Activated CD8-positive, alpha-beta memory T cell treated with anti-CD3 and anti-CD28 coated beads for 48 hours (primary cell): Measurements from ENCODE around the gene ATXN1.
"Not testable (repeated sequence)": the region's sequence is repeated elsewhere in the genome, so short reads cannot be mapped to it uniquely, and the experiment has no call there.

Experiments used
- DNase-seq, 3 experiments: peaks; one replicate each; pipeline ENCODE4 v3.0.0-alpha.2; 2020; ENCODE audit warnings: low read depth in 2 of 3, low spot score in 2 of 3

ATXN1 gene

GRCh38 chr6:16464045-16464444 lies 297.2 kb downstream of the ATXN1 start:
- DNase-seq = no peak

GRCh38 chr6:16463246-16463645 lies 298.0 kb downstream of the ATXN1 start:
- DNase-seq = not testable (repeated sequence)

- no peak for DNase-seq
These were observed 299.8 kb downstream of the ATXN1 start for GRCh38 chr6:16461491-16461890.

GRCh38 chr6:16459472-16459871 lies 301.8 kb downstream of the ATXN1 start:
- DNase-seq = not testable (repeated sequence)

GRCh38 chr6:16452348-16452747 lies 308.9 kb downstream of the ATXN1 start:
- DNase-seq = no peak

GRCh38 chr6:16450821-16451220 lies 310.4 kb downstream of the ATXN1 start:
- no peak for DNase-seq

GRCh38 chr6:16450285-16450684 lies 311.0 kb downstream of the ATXN1 start:
- no peak for DNase-seq

- DNase-seq = no peak
These were observed 315.0 kb downstream of the ATXN1 start for GRCh38 chr6:16446273-16446672.

GRCh38 chr6:16442031-16442430 lies 319.2 kb downstream of the ATXN1 start:
- no peak for DNase-seq

GRCh38 chr6:16441262-16441661 lies 320.0 kb downstream of the ATXN1 start:
- no peak for DNase-seq

- DNase-seq = no peak
These were observed 320.5 kb downstream of the ATXN1 start for GRCh38 chr6:16440636-16441212.

GRCh38 chr6:16438718-16439591 lies 322.3 kb downstream of the ATXN1 start:
- DNase-seq = no peak

GRCh38 chr6:16437984-16438383 lies 323.3 kb downstream of the ATXN1 start:
- DNase-seq = no peak

- no peak for DNase-seq
These were observed 324.2 kb downstream of the ATXN1 start for GRCh38 chr6:16437095-16437494.

- DNase-seq = no peak
These were observed 324.7 kb downstream of the ATXN1 start for GRCh38 chr6:16436550-16436949.

- no peak for DNase-seq
These were observed 326.4 kb downstream of the ATXN1 start for GRCh38 chr6:16434885-16435284.

GRCh38 chr6:16433338-16433890 lies 327.8 kb downstream of the ATXN1 start:
- no peak for DNase-seq

- DNase-seq = no peak
These were observed 328.9 kb downstream of the ATXN1 start for GRCh38 chr6:16432075-16433032.

GRCh38 chr6:16431106-16431505 lies 330.2 kb downstream of the ATXN1 start:
- no peak for DNase-seq

- DNase-seq = no peak
These were observed 330.7 kb downstream of the ATXN1 start for GRCh38 chr6:16430391-16431089.

- no peak for DNase-seq
These were observed 331.6 kb downstream of the ATXN1 start for GRCh38 chr6:16429669-16430068.
